ENCODE data around the gene LRRC66. TPM values are rescaled to one million over a fixed set of nuclear protein-coding genes. Genes with fewer than 3 reads are reported as not detected.

The LRRC66 gene
- total RNA-seq, 4 donors from 2014 or later, result 0.15 to 0.40 (median 0.38) TPM; not detected in 1

DNA sequence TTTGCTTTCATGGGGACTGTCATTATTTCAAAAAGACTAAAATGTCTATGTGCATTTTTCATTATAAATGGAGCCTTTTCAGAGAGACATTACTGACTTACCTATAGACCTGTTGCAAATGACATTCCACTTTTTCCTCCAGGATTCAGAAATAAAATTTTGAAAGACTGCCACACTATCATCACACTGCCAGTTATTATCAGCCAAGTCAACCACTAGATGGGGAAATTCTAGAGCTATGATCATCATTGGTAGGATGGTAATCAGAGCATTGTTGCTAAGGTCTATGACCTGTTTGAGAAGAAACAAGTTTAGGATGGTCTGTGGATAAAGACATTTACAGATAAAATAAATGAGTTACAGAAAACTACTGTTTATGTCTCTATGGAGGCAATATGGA is 22.5 kb downstream of the LRRC66 start:
- intact Hi-C loops (cut with DNase I), result no loop called here
- H3K9me3 ChIP-seq, result no peaks in the 10 kb centered on the region
- no peaks in the 10 kb centered on the region for H3K4me1 ChIP-seq
- H3K36me3 ChIP-seq, result no peaks in the 10 kb centered on the region
- H3K4me3 ChIP-seq (replicated peaks in 1 of 3), result no peak overlapping the region
- no peak overlapping the region for H3K27ac ChIP-seq
- H3K27me3 ChIP-seq, result no peaks in the 10 kb centered on the region
- TF ChIP-seq, protein P1, sequence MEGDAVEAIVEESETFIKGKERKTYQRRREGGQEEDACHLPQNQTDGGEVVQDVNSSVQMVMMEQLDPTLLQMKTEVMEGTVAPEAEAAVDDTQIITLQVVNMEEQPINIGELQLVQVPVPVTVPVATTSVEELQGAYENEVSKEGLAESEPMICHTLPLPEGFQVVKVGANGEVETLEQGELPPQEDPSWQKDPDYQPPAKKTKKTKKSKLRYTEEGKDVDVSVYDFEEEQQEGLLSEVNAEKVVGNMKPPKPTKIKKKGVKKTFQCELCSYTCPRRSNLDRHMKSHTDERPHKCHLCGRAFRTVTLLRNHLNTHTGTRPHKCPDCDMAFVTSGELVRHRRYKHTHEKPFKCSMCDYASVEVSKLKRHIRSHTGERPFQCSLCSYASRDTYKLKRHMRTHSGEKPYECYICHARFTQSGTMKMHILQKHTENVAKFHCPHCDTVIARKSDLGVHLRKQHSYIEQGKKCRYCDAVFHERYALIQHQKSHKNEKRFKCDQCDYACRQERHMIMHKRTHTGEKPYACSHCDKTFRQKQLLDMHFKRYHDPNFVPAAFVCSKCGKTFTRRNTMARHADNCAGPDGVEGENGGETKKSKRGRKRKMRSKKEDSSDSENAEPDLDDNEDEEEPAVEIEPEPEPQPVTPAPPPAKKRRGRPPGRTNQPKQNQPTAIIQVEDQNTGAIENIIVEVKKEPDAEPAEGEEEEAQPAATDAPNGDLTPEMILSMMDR (IDR thresholded peaks at IDR 0.05), result no peak
- TF ChIP-seq POLR2A (IDR thresholded peaks at IDR 0.05), result no peak
- DNase-seq, result no peak

DNA sequence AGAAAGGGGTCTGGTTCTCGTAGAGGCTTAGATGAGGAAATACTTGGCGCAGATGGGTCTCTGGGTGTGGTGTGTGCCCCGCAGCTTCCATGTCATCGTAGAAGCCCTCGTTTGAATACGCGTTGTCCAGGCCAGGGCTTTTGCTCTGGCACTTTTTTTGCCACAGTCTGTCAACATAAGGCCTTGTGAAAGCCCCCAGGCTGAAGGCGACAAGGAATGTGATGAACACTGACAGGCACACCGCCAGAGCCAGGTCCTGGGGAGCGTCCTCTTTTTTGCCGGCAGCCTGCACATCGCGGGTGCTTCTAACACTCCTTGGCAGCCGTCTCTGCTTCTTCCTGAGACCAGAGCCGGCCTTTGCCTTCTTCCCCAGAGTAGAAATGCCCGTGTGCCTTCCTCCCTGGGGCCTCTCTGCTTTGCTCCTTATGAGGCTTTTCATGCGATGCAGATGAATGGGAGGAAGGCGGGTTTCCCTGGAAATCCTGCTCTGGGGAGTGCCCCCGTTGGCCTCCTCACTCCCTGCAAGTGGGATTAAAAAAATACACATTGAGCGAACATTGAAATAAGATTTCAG is 24.4 kb downstream of the LRRC66 start:
- TF ChIP-seq, protein P1 (IDR thresholded peaks at IDR 0.05), result no peak
- TF ChIP-seq POLR2A (IDR thresholded peaks at IDR 0.05), result no peak
- Histone ChIP-seq H3K27me3 (no peaks in the 10 kb centered on the region), H3K9me3 (no peaks in the 10 kb centered on the region), H3K36me3 (no peaks in the 10 kb centered on the region), H3K27ac (no peak overlapping the region), H3K4me1 (no peaks in the 10 kb centered on the region), H3K4me3 (replicated peaks in 1 of 3) (no peak overlapping the region)
- intact Hi-C loops (cut with DNase I), result no loop called here
- WGBS, 2 donors, result 48 to 51% methylated on average over 19 to 20 of the region's 20 CpGs
- no peak for DNase-seq

DNA sequence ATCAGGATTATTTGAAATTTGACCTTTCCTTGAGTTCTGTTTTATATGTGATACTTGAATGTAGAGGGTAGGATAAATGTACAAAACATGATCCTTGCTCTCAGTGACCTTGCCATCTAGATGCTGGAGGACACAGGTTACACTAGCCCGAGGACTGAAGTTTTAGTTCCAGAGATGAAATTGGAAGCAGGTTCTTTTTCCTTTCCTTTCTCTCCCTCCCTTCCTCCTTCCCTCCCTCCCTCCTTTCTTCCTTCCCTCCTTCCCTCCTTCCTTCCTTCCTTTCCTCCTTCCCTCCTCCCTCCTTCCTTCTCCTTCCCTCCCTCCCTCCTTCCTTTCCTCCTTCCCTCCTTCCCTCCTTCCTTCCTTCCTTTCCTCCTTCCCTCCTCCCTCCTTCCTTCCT is 54.3 kb downstream of the LRRC66 start:
- H3K27ac ChIP-seq, result no peak overlapping the region
- H3K4me1 ChIP-seq, result no peaks in the 10 kb centered on the region
- 86 to 93% methylated on average over 1 of the region's 1 CpG for WGBS, 2 donors
- H3K27me3 ChIP-seq, result no peaks in the 10 kb centered on the region
- DNase-seq, result no peak
- no peaks in the 10 kb centered on the region for H3K9me3 ChIP-seq
- intact Hi-C loops (cut with DNase I), result no loop called here
- H3K4me3 ChIP-seq (replicated peaks in 1 of 3), result no peak overlapping the region
- TF ChIP-seq POLR2A (IDR thresholded peaks at IDR 0.05), result no peak
- TF ChIP-seq, protein P1 (IDR thresholded peaks at IDR 0.05), result no peak
- no peaks in the 10 kb centered on the region for H3K36me3 ChIP-seq

DNA sequence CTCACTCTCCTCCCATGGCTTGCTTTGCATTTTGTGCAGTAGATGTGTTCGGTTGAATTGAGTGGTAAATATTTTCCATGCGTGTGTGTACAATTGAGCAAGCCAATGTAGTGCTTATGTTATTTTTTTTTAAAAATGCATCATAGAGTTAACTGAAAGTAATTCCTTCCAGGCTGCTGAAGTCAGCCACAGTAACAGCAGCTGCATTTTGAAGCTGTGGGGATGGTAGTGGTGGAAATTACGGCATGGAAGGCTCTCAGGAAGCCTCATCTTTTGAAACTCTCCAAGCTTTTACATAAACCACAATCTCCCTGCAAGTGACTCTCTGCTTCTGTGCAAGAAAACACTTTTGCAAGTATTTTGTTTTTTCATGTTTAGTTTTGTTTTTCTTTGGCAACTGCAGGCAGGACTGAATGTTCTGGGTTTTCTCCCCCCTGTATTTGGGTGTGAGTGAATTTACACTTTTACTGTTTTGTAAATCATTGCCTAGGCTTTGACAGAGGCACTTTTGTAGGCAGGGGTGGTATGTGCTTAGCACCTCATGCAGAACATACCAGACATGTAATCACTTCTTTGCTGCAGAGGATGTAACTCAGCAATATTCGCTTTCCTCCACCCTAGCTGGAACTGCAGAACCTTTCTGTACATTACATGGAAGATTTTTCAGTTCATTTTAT is 56.2 kb downstream of the LRRC66 start:
- Histone ChIP-seq H3K4me3 (replicated peaks in 1 of 3) (no peak overlapping the region), H3K4me1 (no peaks in the 10 kb centered on the region), H3K36me3 (no peaks in the 10 kb centered on the region), H3K27ac (no peak overlapping the region), H3K9me3 (no peaks in the 10 kb centered on the region), H3K27me3 (no peaks in the 10 kb centered on the region)
- TF ChIP-seq POLR2A (IDR thresholded peaks at IDR 0.05), result no peak
- WGBS, 2 donors, result 69 to 71% methylated on average over 4 of the region's 4 CpGs
- no peak for DNase-seq
- intact Hi-C loops (cut with DNase I), result no loop called here

DNA sequence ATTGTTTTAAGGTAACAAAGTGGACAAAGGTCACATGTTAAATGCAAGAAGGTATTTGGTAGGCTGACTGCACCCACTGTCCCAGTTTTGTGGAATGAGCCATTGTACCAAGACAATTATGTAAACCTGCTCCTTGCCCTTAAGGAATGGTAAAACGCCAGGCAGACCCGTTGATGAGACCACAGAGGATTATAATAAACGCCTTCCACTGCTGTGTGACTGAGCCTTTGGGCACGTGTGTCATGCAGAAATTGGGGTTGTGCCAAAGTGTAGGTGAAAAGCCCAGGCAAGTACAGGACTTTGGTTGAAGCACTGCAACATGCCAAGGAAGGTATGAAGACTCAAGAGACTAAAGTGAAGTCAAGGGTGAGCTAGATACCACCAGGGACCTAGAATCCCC is 59.7 kb downstream of the LRRC66 start:
- intact Hi-C loops (cut with DNase I), result no loop called here
- Histone ChIP-seq H3K27ac (no peak overlapping the region), H3K9me3 (no peaks in the 10 kb centered on the region), H3K27me3 (no peaks in the 10 kb centered on the region), H3K4me3 (replicated peaks in 1 of 3) (no peak overlapping the region), H3K36me3 (no peaks in the 10 kb centered on the region), H3K4me1 (no peaks in the 10 kb centered on the region)
- no peak for DNase-seq
- no peak for TF ChIP-seq POLR2A (IDR thresholded peaks at IDR 0.05)
- TF ChIP-seq, protein P1 (IDR thresholded peaks at IDR 0.05), result no peak
- 74% methylated on average over 4 of the region's 4 CpGs for WGBS, 2 donors

Measured in thyroid gland (tissue), 4 donors.